ENCODE data around the gene GPI. TPM values are rescaled to one million over a fixed set of nuclear protein-coding genes. Genes with fewer than 3 reads are reported as not detected.
"Not testable (repeated sequence)": the region's sequence is repeated elsewhere in the genome, so short reads cannot be mapped to it uniquely, and the experiment has no call there.

Gene GPI
- total RNA-seq, 1 donor from 2014 or later: 223 TPM

DNA sequence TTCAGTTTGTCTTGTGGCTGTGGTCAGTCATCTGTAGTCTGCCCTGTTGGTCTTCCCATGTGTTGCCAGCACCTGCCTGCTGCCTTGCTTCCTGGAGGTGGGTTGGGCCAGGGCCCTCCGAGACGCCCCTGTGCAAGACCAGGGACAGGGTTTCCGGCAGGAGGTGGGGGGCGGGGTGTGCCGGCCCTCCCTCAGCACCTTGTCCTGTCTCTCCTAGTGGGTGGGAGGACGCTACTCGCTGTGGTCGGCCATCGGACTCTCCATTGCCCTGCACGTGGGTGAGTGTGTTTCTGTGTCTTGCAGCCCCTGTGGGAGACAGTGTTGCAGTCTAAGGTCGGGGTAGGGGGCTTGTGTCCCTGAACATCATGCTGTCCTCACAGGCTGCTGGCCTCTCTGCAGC lies 28.0 kb downstream of the GPI start:
- peaks cover 7% of the 10 kb centered on the region for H3K36me3 ChIP-seq (ENCODE audit: control insufficient read depth, insufficient read depth, low read length)
- TF ChIP-seq, protein P1, sequence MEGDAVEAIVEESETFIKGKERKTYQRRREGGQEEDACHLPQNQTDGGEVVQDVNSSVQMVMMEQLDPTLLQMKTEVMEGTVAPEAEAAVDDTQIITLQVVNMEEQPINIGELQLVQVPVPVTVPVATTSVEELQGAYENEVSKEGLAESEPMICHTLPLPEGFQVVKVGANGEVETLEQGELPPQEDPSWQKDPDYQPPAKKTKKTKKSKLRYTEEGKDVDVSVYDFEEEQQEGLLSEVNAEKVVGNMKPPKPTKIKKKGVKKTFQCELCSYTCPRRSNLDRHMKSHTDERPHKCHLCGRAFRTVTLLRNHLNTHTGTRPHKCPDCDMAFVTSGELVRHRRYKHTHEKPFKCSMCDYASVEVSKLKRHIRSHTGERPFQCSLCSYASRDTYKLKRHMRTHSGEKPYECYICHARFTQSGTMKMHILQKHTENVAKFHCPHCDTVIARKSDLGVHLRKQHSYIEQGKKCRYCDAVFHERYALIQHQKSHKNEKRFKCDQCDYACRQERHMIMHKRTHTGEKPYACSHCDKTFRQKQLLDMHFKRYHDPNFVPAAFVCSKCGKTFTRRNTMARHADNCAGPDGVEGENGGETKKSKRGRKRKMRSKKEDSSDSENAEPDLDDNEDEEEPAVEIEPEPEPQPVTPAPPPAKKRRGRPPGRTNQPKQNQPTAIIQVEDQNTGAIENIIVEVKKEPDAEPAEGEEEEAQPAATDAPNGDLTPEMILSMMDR (IDR thresholded peaks at IDR 0.05; ENCODE audit: insufficient read depth, low read length, poor library complexity, severe bottlenecking): no peak
- DNase-seq (ENCODE audit: low read depth): no peak
- no peak overlapping the region for H3K4me3 ChIP-seq (ENCODE audit: low read depth, low read length)
- H3K27me3 ChIP-seq (ENCODE audit: control insufficient read depth, insufficient read depth, low read length): no peaks in the 10 kb centered on the region

DNA sequence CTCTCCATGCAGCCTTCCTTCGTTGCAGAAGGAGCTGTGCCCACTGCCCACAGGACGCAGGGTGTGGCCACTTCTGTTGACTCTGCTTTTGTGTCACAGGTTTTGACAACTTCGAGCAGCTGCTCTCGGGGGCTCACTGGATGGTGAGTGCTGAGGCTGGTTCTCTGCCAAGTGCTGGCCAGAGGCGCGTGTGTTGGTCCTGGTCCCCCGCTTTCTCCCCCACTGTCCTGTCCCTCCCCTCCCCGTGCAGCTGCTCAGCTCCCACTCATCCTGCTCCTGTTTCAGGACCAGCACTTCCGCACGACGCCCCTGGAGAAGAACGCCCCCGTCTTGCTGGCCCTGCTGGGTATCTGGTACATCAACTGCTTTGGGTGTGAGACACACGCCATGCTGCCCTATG lies 28.6 kb downstream of the GPI start:
- DNase-seq (ENCODE audit: low read depth): no peak
- no peaks in the 10 kb centered on the region for H3K27me3 ChIP-seq (ENCODE audit: control insufficient read depth, insufficient read depth, low read length)
- TF ChIP-seq, protein P1 (IDR thresholded peaks at IDR 0.05; ENCODE audit: insufficient read depth, low read length, poor library complexity, severe bottlenecking): no peak
- H3K4me3 ChIP-seq (ENCODE audit: low read depth, low read length): no peak overlapping the region
- H3K36me3 ChIP-seq (ENCODE audit: control insufficient read depth, insufficient read depth, low read length): peaks cover 5% of the 10 kb centered on the region

DNA sequence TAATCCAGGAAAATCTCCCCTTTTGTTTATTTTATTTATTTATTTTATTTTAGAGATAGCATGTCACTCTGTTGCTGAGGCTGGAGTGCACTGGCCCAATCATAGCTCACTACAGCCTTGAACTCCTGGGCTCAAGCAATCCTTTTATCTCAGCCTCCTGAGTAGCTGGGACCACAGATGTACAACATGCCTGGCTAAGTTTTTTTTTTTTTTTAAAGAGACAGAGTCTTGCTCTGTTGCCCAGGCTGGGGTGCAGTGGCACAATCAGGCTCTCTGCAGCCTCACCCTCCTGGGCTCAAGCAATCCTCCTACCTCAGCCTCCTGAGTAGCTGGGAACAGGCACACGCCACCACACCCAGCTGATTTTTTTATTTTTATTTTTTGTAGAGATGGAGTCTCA lies 32.9 kb downstream of the GPI start:
- Histone ChIP-seq H3K36me3 (ENCODE audit: control insufficient read depth, insufficient read depth, low read length) (peaks cover 3% of the 10 kb centered on the region), H3K4me3 (ENCODE audit: low read depth, low read length) (no peak overlapping the region), H3K27me3 (ENCODE audit: control insufficient read depth, insufficient read depth, low read length) (no peaks in the 10 kb centered on the region)
- TF ChIP-seq, protein P1 (IDR thresholded peaks at IDR 0.05; ENCODE audit: insufficient read depth, low read length, poor library complexity, severe bottlenecking): no peak
- DNase-seq (ENCODE audit: low read depth): no peak

DNA sequence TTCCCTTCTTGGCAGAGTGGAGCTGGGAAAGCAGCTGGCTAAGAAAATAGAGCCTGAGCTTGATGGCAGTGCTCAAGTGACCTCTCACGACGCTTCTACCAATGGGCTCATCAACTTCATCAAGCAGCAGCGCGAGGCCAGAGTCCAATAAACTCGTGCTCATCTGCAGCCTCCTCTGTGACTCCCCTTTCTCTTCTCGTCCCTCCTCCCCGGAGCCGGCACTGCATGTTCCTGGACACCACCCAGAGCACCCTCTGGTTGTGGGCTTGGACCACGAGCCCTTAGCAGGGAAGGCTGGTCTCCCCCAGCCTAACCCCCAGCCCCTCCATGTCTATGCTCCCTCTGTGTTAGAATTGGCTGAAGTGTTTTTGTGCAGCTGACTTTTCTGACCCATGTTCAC lies 34.9 kb downstream of the GPI start:
- peaks cover 3% of the 10 kb centered on the region for H3K36me3 ChIP-seq (ENCODE audit: control insufficient read depth, insufficient read depth, low read length)
- TF ChIP-seq, protein P1 (IDR thresholded peaks at IDR 0.05; ENCODE audit: insufficient read depth, low read length, poor library complexity, severe bottlenecking): no peak
- H3K27me3 ChIP-seq (ENCODE audit: control insufficient read depth, insufficient read depth, low read length): no peaks in the 10 kb centered on the region
- H3K4me3 ChIP-seq (ENCODE audit: low read depth, low read length): no peak overlapping the region
- DNase-seq (ENCODE audit: low read depth): no peak

DNA sequence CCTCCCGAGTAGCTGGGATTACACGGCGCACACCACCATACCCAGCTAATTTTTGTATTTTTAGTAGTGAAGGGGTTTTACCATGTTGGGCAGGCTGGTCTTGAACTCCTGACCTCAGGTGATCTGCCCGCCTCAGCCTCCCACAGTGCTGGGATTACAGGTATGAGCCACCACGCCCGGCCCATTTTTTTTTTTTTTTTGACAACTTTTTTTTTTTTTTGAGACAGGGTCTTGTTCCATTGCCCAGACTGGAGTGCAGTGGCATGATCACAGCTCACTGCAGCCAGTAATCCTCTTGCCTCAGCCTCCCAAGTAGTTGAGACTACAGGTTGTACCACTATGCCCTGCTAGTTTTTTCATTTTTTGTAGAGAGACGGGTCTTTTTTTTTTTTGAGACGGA lies 35.8 kb downstream of the GPI start:
- H3K36me3 ChIP-seq (ENCODE audit: control insufficient read depth, insufficient read depth, low read length); H3K27me3 ChIP-seq (ENCODE audit: control insufficient read depth, insufficient read depth, low read length); DNase-seq (ENCODE audit: low read depth); H3K4me3 ChIP-seq (ENCODE audit: low read depth, low read length): not testable (repeated sequence)

DNA sequence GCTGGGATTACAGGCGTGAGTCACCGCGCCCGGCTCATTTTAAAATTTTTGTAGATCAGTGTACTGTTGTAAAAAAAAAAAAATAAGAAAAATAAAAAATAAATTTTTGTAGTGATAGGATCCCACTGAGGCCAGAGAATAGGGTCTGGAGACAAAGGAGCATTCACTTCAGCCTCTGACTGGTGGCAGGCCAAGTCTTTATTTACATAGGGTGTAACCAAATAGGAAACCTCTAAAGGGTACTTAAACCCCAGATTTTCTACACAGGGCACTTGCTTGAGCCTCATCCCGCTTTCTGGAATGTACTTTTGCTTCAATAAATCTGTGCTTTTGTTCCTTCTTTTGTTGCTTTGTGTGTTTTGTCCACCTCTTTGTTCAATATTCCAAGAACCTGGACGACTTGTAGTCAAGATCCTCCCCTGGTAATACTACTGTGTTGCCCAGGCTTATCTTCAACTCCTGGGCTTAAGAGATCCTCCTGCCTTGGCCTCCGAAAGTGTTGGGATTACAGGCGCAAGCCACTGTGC lies 37.1 kb downstream of the GPI start:
- TF ChIP-seq, protein P1 (IDR thresholded peaks at IDR 0.05; ENCODE audit: insufficient read depth, low read length, poor library complexity, severe bottlenecking): no peak
- Histone ChIP-seq H3K27me3 (ENCODE audit: control insufficient read depth, insufficient read depth, low read length) (no peaks in the 10 kb centered on the region), H3K4me3 (ENCODE audit: low read depth, low read length) (no peak overlapping the region), H3K36me3 (ENCODE audit: control insufficient read depth, insufficient read depth, low read length) (peaks cover 3% of the 10 kb centered on the region)
- no peak for DNase-seq (ENCODE audit: low read depth)
